HG03575 (cell line): ENCODE results near the gene PRDM15.

Experiments used
- ATAC-seq: cut with Tn5 transposase; IDR thresholded peaks from one replicate; pipeline ENCODE4 v1.9.1; 2021; ENCODE audit not compliant: unreplicated experiment, insufficient number of reproducible peaks, low FRiP score; ENCODE audit errors: extremely low read depth

PRDM15 gene

GRCh38 chr21:41851090-41851790, 27.9 kb downstream of the PRDM15 start:
- no peak for ATAC-seq

GRCh38 chr21:41850085-41850484, 29.1 kb downstream of the PRDM15 start:
- ATAC-seq, result no peak

GRCh38 chr21:41848958-41849580, 30.1 kb downstream of the PRDM15 start:
- ATAC-seq, result no peak

GRCh38 chr21:41848533-41848932, 30.6 kb downstream of the PRDM15 start:
- ATAC-seq, result no peak

GRCh38 chr21:41847066-41847804, 31.9 kb downstream of the PRDM15 start:
- no peak for ATAC-seq

- ATAC-seq, result no peak
These were observed 32.6 kb downstream of the PRDM15 start for GRCh38 chr21:41846536-41846935.

- no peak for ATAC-seq
These were observed 33.2 kb downstream of the PRDM15 start for GRCh38 chr21:41846033-41846317.

- ATAC-seq, result no peak
These were observed 33.7 kb downstream of the PRDM15 start for GRCh38 chr21:41845310-41846032.

- no peak for ATAC-seq
These were observed 35.6 kb downstream of the PRDM15 start for GRCh38 chr21:41843584-41843983.

- no peak for ATAC-seq
These were observed 38.3 kb downstream of the PRDM15 start for GRCh38 chr21:41840880-41841279.

- no peak for ATAC-seq
These were observed 39.6 kb downstream of the PRDM15 start for GRCh38 chr21:41839387-41840000.

- no peak for ATAC-seq
These were observed 41.3 kb downstream of the PRDM15 start for GRCh38 chr21:41837756-41838297.

GRCh38 chr21:41836166-41837015, 42.8 kb downstream of the PRDM15 start:
- ATAC-seq, result no peak

GRCh38 chr21:41835711-41836154, 43.4 kb downstream of the PRDM15 start:
- no peak for ATAC-seq

GRCh38 chr21:41834926-41835663, 44.0 kb downstream of the PRDM15 start:
- ATAC-seq, result no peak

GRCh38 chr21:41834252-41834925, 44.8 kb downstream of the PRDM15 start:
- ATAC-seq, result no peak

GRCh38 chr21:41833497-41834115, 45.5 kb downstream of the PRDM15 start:
- no peak for ATAC-seq
